Measurements from ENCODE around the gene DENND10.
"Not testable (repeated sequence)": the region's sequence is repeated elsewhere in the genome, so short reads cannot be mapped to it uniquely, and the experiment has no call there.

DENND10 gene
- total RNA-seq, result 7.9 to 52.8 (median 41.5) reads per million in 3 experiments

GRCh38 chr10:119103903-119104653 lies at the start of gene DENND10:
Gene DENND10 (plus strand): TSS chr10:119104113. CDS start chr10:119104143, 30 bp downstream.
- DNase-seq, result peak; percentile 49

- no peak for DNase-seq
These were observed 48.4 kb upstream of the DENND10 start for GRCh38 chr10:119055472-119055871.

GRCh38 chr10:119058010-119058409 lies 45.9 kb upstream of the DENND10 start:
- DNase-seq, result no peak

GRCh38 chr10:119059557-119059956 lies 44.4 kb upstream of the DENND10 start:
- no peak for DNase-seq

- no peak for DNase-seq
These were observed 43.8 kb upstream of the DENND10 start for GRCh38 chr10:119060107-119060506.

- no peak for DNase-seq
These were observed 42.6 kb upstream of the DENND10 start for GRCh38 chr10:119061352-119061751.

DNA sequence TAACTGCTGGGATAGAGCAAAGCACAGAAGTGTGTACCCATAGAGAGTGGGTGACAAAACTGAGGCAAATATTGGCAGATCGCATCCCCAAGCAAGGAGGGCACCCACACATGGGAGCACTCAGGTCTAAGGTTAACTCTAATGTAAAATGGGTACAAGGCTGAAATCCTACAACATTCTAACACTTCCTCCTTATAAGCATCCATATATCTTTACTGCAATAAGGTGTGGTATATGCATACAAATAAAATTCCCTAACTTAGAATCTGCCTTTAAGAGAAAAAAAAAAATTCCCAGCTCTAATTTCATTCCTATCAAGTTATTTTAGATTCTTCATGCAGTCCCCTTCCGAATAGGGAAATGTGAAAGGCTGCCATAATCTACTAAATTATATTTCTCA lies 42.0 kb upstream of the DENND10 start:
- DNase-seq, result no peak

GRCh38 chr10:119070395-119071165 lies 33.3 kb upstream of the DENND10 start:
- no peak for DNase-seq

DNA sequence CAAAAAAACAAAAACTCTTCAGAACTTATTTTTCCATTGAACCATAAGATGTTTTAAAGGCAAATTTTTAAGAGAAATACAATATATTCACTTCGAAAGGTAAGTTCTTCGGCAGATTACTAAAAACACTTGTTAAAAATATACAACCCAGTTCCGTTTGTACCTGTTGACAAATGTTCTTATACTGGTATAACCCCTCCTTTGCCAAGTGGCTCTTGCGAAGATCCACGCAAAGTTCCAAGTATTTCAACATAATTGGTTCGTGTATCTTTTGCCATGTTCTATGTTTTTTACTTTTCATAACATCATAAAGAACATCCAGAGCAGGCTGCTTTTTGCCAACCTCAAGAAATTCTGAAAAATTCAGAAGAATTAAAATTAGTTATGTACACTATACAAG lies 30.3 kb upstream of the DENND10 start:
- DNase-seq, result no peak

DNA sequence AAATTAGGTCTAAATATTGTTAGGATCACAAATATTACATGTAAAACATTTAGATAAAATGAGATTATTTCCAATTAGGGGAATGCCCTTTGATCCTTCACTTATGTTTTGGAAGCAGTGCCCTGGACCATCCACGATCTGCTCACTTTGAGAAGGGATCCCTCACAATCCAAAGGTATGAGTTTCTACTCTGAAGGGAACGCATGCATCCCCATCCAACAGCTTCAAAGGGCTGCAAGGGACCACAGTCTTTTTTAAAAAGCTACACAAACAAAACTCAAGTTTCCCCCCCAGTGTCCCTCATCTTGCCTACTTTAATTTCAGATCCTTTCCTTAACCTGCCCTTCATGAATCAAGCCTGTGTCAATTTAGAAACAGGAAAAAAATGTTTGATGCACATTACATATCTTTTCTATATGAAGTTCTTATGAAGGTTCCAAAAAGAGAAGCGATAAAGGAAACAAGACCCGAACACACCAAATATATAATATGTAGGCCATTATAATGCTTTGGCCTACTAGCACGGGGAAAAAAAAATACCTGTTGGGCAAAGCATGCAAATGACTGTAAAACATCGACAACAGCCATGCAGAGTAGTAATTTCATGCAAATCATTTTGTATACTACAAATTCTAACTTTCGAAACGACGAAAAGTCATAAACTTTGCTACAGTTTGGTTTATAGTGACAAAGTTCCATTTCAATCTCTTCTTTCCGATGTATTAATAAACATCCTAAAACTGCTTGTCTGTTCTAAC lies 25.3 kb upstream of the DENND10 start:
- DNase-seq, result no peak

GRCh38 chr10:119079599-119080520 lies 24.1 kb upstream of the DENND10 start:
- DNase-seq, result peak; percentile 62

DNA sequence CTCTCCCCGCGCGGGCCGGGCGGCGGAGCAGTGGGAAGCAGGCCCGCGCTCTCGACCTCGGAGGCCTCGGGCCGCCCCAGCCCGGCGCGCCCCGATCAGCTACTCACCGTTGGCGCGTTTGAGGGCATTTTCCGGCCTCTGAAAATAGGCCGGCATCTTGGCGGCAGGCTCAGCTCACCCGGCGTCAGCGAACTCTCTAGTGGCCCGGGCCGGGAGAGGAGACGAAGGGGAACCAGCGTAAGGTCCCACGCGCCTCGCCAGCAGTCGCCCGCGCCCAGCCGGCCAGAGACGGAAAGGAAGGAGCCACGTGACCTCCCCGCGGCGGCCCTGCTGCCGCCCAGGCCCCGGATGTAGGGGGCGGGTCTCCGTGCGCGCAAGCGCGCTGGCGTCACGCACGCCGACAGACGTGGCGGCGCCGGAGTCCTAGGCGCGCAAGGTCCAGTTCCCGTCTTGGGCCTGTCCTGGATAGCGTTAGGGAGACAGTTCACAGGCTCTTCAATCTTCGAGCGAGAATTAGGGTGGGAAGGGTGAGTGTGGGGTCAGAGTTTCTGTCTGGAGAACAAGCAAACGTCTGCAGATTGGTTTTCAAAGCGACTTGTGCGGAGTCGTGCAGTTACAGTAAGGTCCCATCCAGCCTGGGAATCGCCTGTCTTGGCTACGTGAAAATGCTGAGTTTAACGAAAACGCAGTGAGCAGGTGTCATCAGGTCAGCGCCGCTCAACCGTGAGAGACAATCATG lies 23.2 kb upstream of the DENND10 start, which contains the start of gene EIF3A:
TSS of gene EIF3A (minus strand) at position 297 of the 739 bp plus-strand sequence. CDS start at position 156, 141 bp downstream.
- peak; percentile 90 for DNase-seq

- no peak for DNase-seq
These were observed 19.0 kb upstream of the DENND10 start for GRCh38 chr10:119084896-119085295.

GRCh38 chr10:119087271-119087882 lies 16.5 kb upstream of the DENND10 start:
- no peak for DNase-seq

- peak; percentile 79 for DNase-seq
These were observed 13.7 kb upstream of the DENND10 start for GRCh38 chr10:119090026-119090795.

DNA sequence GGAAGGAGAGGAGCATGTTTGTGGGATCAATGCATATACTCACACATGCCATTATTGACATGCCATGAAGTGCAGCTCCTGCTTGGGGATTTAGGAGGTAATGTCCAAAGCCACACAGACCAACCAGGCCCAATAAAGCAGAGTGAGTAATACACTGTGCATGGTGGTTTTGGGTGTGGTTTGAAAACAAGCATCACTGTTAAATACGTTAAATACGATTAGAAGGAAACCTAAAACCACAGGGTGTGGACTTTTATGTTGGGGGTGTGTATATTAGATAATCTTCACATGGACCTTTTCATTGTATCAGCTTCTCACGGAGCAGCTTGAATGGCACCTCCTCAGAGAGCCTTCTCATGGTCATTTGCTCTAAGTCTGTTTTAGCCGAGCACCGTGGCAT lies 12.9 kb upstream of the DENND10 start:
- DNase-seq, result peak; percentile 86

GRCh38 chr10:119095640-119096039 lies 8.3 kb upstream of the DENND10 start:
- DNase-seq, result peak; percentile 34

GRCh38 chr10:119096641-119097415 lies 7.1 kb upstream of the DENND10 start:
- not testable (repeated sequence) for DNase-seq

- DNase-seq, result no peak
These were observed 5.3 kb upstream of the DENND10 start for GRCh38 chr10:119098576-119098975.

Measured in central memory CD4-positive, alpha-beta T cell (primary cell).